Measurements from ENCODE around the gene IRS1. TPM values are rescaled to one million over a fixed set of nuclear protein-coding genes. Genes with fewer than 3 reads are reported as not detected.

The IRS1 gene
- total and polyA plus RNA-seq, 3 experiments from 2014 or later, result 0.20 to 3.9 (median 3.6) TPM

DNA sequence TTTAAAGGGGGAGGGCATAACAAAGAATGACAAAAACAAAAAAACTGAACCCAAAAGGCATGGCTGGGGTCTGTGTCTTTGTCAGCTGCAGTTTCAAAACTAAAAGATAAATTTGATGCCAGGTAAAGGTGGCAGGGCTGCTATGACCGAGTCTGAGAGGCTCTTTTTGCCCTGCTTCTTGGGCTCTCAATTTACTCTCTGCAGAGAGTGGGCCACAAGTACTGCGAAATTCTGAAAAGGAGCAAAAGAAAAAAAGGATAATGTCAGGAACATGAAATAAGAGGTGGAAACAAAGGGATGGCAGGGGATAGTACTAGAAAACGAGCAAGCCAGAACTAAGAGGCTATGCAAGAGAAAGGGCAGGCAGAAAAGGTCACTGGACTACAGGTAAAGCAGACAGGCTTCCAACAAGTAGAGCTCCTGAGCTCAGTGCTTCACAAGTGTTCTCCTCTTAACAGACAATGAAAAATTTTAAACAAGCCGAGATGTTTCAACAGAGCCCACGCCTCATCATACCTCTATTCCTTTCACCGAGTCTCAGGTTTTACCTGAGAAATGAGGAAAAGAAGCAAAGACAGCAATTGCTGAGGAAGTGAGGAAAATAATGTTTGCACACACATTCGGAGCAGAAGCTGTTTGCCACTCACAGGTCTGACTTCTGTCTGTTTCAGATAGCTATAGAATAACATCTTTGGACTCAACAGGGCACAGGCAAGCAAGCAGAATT lies 7.3 kb downstream of the IRS1 start:
- Mint-ChIP-seq H3K27ac (peak overlapping the region; percentile 63 to 95 (median 89)), H3K27me3 (peaks cover 0 to 2% of the 10 kb centered on the region in 2 donors), H3K4me1 (peaks cover 9 to 40% (median 26%) of the 10 kb centered on the region in 3 donors), H3K36me3 (peaks cover 0 to 5% (median 0%) of the 10 kb centered on the region in 3 donors), H3K9me3 (no peaks in the 10 kb centered on the region), H3K4me3 (peak overlapping the region; percentile 72 to 95 (median 92))
- CTCF ChIA-PET, result interaction anchor here (1.0 kb wide), 1 partner anchor 47 kb away, joined by 3 read pairs; no protein-coding TSS in a partner anchor
- Histone ChIP-seq H3K27ac (ENCODE audit: low read depth, low read length) (peak overlapping the region; percentile 70), H3K27me3 (ENCODE audit: insufficient read depth, low read length, poor library complexity, severe bottlenecking) (no peaks in the 10 kb centered on the region), H3K36me3 (ENCODE audit: insufficient read depth, low read length) (no peaks in the 10 kb centered on the region), H3K4me3 (ENCODE audit: low read length) (peak overlapping the region; percentile 62), H3K4me1 (ENCODE audit: insufficient read depth, low read length) (peaks cover 16% of the 10 kb centered on the region), H3K9me3 (ENCODE audit: low read length) (no peaks in the 10 kb centered on the region)
- POLR2A ChIA-PET, result no interaction called here
- no peak for DNase-seq

DNA sequence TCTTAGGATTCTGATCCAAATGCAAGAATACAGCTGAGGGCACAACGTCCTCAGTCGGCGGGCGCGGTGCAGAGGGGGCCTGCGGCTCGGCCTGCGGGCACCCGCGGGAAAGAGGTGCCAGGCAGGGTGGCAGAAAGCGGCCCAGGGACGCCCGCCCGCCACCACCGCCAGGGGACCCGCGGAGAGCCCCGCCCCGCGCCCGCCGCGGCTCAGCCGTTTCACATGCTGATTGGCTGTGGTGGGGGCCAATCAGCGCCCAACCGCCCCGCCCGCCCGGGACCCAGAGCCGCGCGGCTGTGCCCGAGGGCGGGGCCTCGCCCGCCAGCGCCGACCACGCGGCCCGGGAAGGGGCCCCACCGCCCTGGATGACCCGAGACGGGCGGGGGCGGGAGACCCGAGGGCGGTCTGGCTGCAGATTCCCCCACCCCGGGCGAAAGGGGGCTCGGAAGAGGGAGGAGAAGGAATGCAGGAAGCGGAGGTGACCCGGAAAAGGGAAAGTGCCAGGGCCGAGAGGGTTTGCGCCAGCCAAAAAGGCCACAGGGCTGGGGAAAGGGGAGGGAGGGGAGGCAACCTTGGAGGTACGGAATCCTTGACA lies 8.0 kb downstream of the IRS1 start:
- H3K27me3 Mint-ChIP-seq, result peaks cover 0 to 2% of the 10 kb centered on the region in 2 donors
- H3K9me3 Mint-ChIP-seq, result no peaks in the 10 kb centered on the region
- peak; percentile 86 to 96 (median 93) for DNase-seq
- no peaks in the 10 kb centered on the region for H3K36me3 ChIP-seq (ENCODE audit: insufficient read depth, low read length)
- peak overlapping the region; percentile 70 for H3K27ac ChIP-seq (ENCODE audit: low read depth, low read length)
- POLR2A ChIA-PET, result interaction anchor here (1.4 kb wide), 1 partner anchor 8 kb away, joined by 9 read pairs; the partner anchor contains the start of gene IRS1
- peak overlapping the region; percentile 94 to 99 (median 95) for H3K4me3 Mint-ChIP-seq
- H3K36me3 Mint-ChIP-seq, result peaks cover 0 to 5% (median 0%) of the 10 kb centered on the region in 3 donors
- peaks cover 16% of the 10 kb centered on the region for H3K4me1 ChIP-seq (ENCODE audit: insufficient read depth, low read length)
- H3K27ac Mint-ChIP-seq, result peak overlapping the region; percentile 90 to 100 (median 98)
- CTCF ChIA-PET, result interaction anchor here (1.0 to 3.0 kb wide), 2 partner anchors 11 to 48 kb away, joined by 3 to 11 read pairs; no protein-coding TSS in a partner anchor
- H3K27me3 ChIP-seq (ENCODE audit: insufficient read depth, low read length, poor library complexity, severe bottlenecking), result no peaks in the 10 kb centered on the region
- no peaks in the 10 kb centered on the region for H3K9me3 ChIP-seq (ENCODE audit: low read length)
- peaks cover 9 to 40% (median 26%) of the 10 kb centered on the region in 3 donors for H3K4me1 Mint-ChIP-seq
- peak overlapping the region; percentile 62 for H3K4me3 ChIP-seq (ENCODE audit: low read length)

GRCh38 chr2:226791056-226791486 lies 8.5 kb downstream of the IRS1 start:
- no peaks in the 10 kb centered on the region for H3K27me3 ChIP-seq (ENCODE audit: insufficient read depth, low read length, poor library complexity, severe bottlenecking)
- H3K27me3 Mint-ChIP-seq, result peaks cover 0 to 2% of the 10 kb centered on the region in 2 donors
- CTCF ChIA-PET, result interaction anchor here (3.0 to 3.5 kb wide), 2 partner anchors 9 to 11 kb away, joined by 11 to 26 read pairs; partner anchors contain the start of gene IRS1
- H3K27ac ChIP-seq (ENCODE audit: low read depth, low read length), result peak overlapping the region; percentile 70
- H3K36me3 ChIP-seq (ENCODE audit: insufficient read depth, low read length), result no peaks in the 10 kb centered on the region
- DNase-seq, result peak in 1 of 5 donors; percentile 83
- H3K9me3 ChIP-seq (ENCODE audit: low read length), result no peaks in the 10 kb centered on the region
- H3K4me3 ChIP-seq (ENCODE audit: low read length), result peak overlapping the region; percentile 62
- H3K4me1 ChIP-seq (ENCODE audit: insufficient read depth, low read length), result peaks cover 16% of the 10 kb centered on the region
- H3K4me1 Mint-ChIP-seq, result peaks cover 9 to 37% (median 26%) of the 10 kb centered on the region in 3 donors
- POLR2A ChIA-PET, result interaction anchor here (0.8 to 1.4 kb wide), 3 partner anchors 9 to 45 kb away, joined by 3 to 9 read pairs (median 7); partner anchors contain the start of genes IRS1 and RHBDD1
- no peaks in the 10 kb centered on the region for H3K9me3 Mint-ChIP-seq
- peaks cover 0 to 5% (median 0%) of the 10 kb centered on the region in 3 donors for H3K36me3 Mint-ChIP-seq
- peak overlapping the region; percentile 94 to 99 (median 95) for H3K4me3 Mint-ChIP-seq
- peak overlapping the region; percentile 90 to 100 (median 98) for H3K27ac Mint-ChIP-seq

DNA sequence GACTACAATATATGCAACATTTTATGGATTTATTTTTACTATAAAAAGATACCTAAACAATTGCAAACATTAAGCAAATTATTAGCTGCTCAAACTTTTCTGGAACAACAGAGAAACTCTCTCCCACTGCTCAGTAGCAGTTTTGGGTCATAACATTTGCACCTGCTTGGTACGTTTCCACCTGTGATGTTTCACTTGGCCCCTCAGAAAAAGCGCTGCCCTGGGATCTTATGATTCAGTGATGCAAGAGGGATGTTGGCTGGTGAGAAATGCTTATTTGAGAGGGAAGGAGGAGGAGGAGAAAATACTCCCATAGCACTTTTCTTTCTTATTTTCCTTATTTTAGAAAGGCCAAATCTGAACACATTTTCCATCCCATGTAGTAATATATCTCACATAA lies 9.2 kb downstream of the IRS1 start:
- ChIA-PET POLR2A (interaction anchor here (0.8 to 1.4 kb wide), 3 partner anchors 10 to 46 kb away, joined by 3 to 9 read pairs (median 7); partner anchors contain the start of genes IRS1 and RHBDD1), CTCF (interaction anchor here (3.0 to 3.5 kb wide), 2 partner anchors 9 to 12 kb away, joined by 11 to 26 read pairs; partner anchors contain the start of gene IRS1)
- Histone ChIP-seq H3K27ac (ENCODE audit: low read depth, low read length) (no peak overlapping the region), H3K4me3 (ENCODE audit: low read length) (peak overlapping the region; percentile 62), H3K9me3 (ENCODE audit: low read length) (no peaks in the 10 kb centered on the region), H3K36me3 (ENCODE audit: insufficient read depth, low read length) (no peaks in the 10 kb centered on the region), H3K4me1 (ENCODE audit: insufficient read depth, low read length) (peaks cover 16% of the 10 kb centered on the region), H3K27me3 (ENCODE audit: insufficient read depth, low read length, poor library complexity, severe bottlenecking) (no peaks in the 10 kb centered on the region)
- peak overlapping the region; percentile 94 to 99 (median 95) for H3K4me3 Mint-ChIP-seq
- no peaks in the 10 kb centered on the region for H3K9me3 Mint-ChIP-seq
- peaks cover 9 to 37% (median 26%) of the 10 kb centered on the region in 3 donors for H3K4me1 Mint-ChIP-seq
- peaks cover 0 to 2% of the 10 kb centered on the region in 2 donors for H3K27me3 Mint-ChIP-seq
- H3K36me3 Mint-ChIP-seq, result peaks cover 0 to 5% (median 0%) of the 10 kb centered on the region in 3 donors
- DNase-seq, result no peak
- H3K27ac Mint-ChIP-seq, result peak overlapping the region in 7 of 8 donors; percentile 21 to 100 (median 96)

- CTCF ChIA-PET, result interaction anchor here (3.0 to 3.5 kb wide), 2 partner anchors 10 to 13 kb away, joined by 11 to 26 read pairs; partner anchors contain the start of gene IRS1
- peak overlapping the region in 6 of 7 donors; percentile 44 to 98 (median 90) for H3K4me3 Mint-ChIP-seq
- peaks cover 0 to 5% (median 0%) of the 10 kb centered on the region in 3 donors for H3K36me3 Mint-ChIP-seq
- peaks cover 0 to 2% of the 10 kb centered on the region in 2 donors for H3K27me3 Mint-ChIP-seq
- H3K4me1 ChIP-seq (ENCODE audit: insufficient read depth, low read length), result peaks cover 16% of the 10 kb centered on the region
- DNase-seq, result no peak
- H3K36me3 ChIP-seq (ENCODE audit: insufficient read depth, low read length), result no peaks in the 10 kb centered on the region
- peak overlapping the region in 4 of 8 donors; percentile 21 to 68 (median 54) for H3K27ac Mint-ChIP-seq
- POLR2A ChIA-PET, result interaction anchor here (0.5 to 1.1 kb wide), 3 partner anchors 8 to 45 kb away, joined by 3 to 7 read pairs (median 3); partner anchors contain the start of gene RHBDD1
- no peaks in the 10 kb centered on the region for H3K9me3 Mint-ChIP-seq
- H3K4me3 ChIP-seq (ENCODE audit: low read length), result no peak overlapping the region
- H3K27ac ChIP-seq (ENCODE audit: low read depth, low read length), result no peak overlapping the region
- H3K4me1 Mint-ChIP-seq, result peaks cover 9 to 37% (median 26%) of the 10 kb centered on the region in 3 donors
- no peaks in the 10 kb centered on the region for H3K9me3 ChIP-seq (ENCODE audit: low read length)
- no peaks in the 10 kb centered on the region for H3K27me3 ChIP-seq (ENCODE audit: insufficient read depth, low read length, poor library complexity, severe bottlenecking)
These were observed 9.6 kb downstream of the IRS1 start for GRCh38 chr2:226790011-226790410.

GRCh38 chr2:226788881-226789490 lies 10.6 kb downstream of the IRS1 start:
- Histone ChIP-seq H3K9me3 (ENCODE audit: low read length) (no peaks in the 10 kb centered on the region), H3K36me3 (ENCODE audit: insufficient read depth, low read length) (no peaks in the 10 kb centered on the region), H3K27ac (ENCODE audit: low read depth, low read length) (no peak overlapping the region), H3K4me1 (ENCODE audit: insufficient read depth, low read length) (peaks cover 16% of the 10 kb centered on the region), H3K27me3 (ENCODE audit: insufficient read depth, low read length, poor library complexity, severe bottlenecking) (no peaks in the 10 kb centered on the region), H3K4me3 (ENCODE audit: low read length) (no peak overlapping the region)
- no peaks in the 10 kb centered on the region for H3K9me3 Mint-ChIP-seq
- H3K4me1 Mint-ChIP-seq, result peaks cover 7 to 30% (median 26%) of the 10 kb centered on the region in 3 donors
- POLR2A ChIA-PET, result no interaction called here
- CTCF ChIA-PET, result interaction anchor here (1.1 to 3.5 kb wide), 3 partner anchors 11 to 28 kb away, joined by 3 to 26 read pairs (median 11); partner anchors contain the start of gene IRS1
- peak overlapping the region in 1 of 7 donors; percentile 84 for H3K4me3 Mint-ChIP-seq
- peak overlapping the region in 2 of 8 donors; percentile 54 to 61 for H3K27ac Mint-ChIP-seq
- peaks cover 0 to 5% (median 0%) of the 10 kb centered on the region in 3 donors for H3K36me3 Mint-ChIP-seq
- peaks cover 0 to 2% of the 10 kb centered on the region in 2 donors for H3K27me3 Mint-ChIP-seq
- DNase-seq, result no peak

DNA sequence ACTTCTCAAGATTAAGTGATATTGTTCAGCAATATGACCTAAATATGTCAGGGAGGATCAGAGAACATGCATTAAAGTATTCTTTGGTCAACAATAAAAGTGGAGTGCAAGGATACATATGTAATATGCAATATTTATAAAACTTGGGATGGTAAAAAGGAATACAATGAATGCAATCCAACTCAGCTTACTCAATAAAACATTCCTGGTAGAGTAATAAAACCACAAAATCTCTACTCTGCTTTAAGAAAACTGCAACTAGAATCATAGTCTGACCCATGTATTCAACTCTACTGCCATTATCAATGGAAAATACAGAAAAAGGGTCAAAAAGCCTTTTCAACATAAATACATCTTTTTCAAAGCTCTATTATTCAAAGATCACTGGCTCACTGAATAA lies 11.6 kb downstream of the IRS1 start:
- ChIA-PET POLR2A (no interaction called here), CTCF (interaction anchor here (1.1 to 3.5 kb wide), 2 partner anchors 12 to 27 kb away, joined by 3 to 26 read pairs; partner anchors contain the start of gene IRS1)
- Histone ChIP-seq H3K9me3 (ENCODE audit: low read length) (no peaks in the 10 kb centered on the region), H3K36me3 (ENCODE audit: insufficient read depth, low read length) (no peaks in the 10 kb centered on the region), H3K27ac (ENCODE audit: low read depth, low read length) (no peak overlapping the region), H3K27me3 (ENCODE audit: insufficient read depth, low read length, poor library complexity, severe bottlenecking) (no peaks in the 10 kb centered on the region), H3K4me1 (ENCODE audit: insufficient read depth, low read length) (peaks cover 16% of the 10 kb centered on the region), H3K4me3 (ENCODE audit: low read length) (no peak overlapping the region)
- peaks cover 0 to 2% of the 10 kb centered on the region in 2 donors for H3K27me3 Mint-ChIP-seq
- peaks cover 0 to 1% (median 0%) of the 10 kb centered on the region in 5 donors for H3K9me3 Mint-ChIP-seq
- peaks cover 0 to 5% (median 0%) of the 10 kb centered on the region in 3 donors for H3K36me3 Mint-ChIP-seq
- no peak overlapping the region for H3K4me3 Mint-ChIP-seq
- H3K27ac Mint-ChIP-seq, result no peak overlapping the region
- DNase-seq, result no peak
- peaks cover 7 to 23% (median 21%) of the 10 kb centered on the region in 3 donors for H3K4me1 Mint-ChIP-seq

All from CD8-positive, alpha-beta memory T cell (primary cell).